GM23338 (cell line): ENCODE results near the gene MASP2.

Source experiments
- CREB1 ChIP-seq: fragments of 250-450 bp; sonication (Bioruptor Pico); IDR thresholded peaks from 2 replicates; pipeline ENCODE4 v1.5.0; 2020; ENCODE audit warnings: low read depth, mild to moderate bottlenecking, moderate library complexity
- CTCF ChIP-seq, 2 experiments: fragments of 200-600 bp in 1 of 2; sonication (generic) in 1 of 2; conservative IDR thresholded peaks; 2 replicates each; pipeline versions ENCODE4 v1.5.1 to v1.6.1; 2016 to 2017; ENCODE audit warnings: antibody characterized with exemption in 2 of 2, low read depth in 2 of 2, mild to moderate bottlenecking in 2 of 2, moderate library complexity in 1 of 2
- ETS1 ChIP-seq: IDR thresholded peaks from 2 replicates; pipeline ENCODE4 v1.6.1; 2016; ENCODE audit warnings: antibody characterized with exemption
- EZH2 ChIP-seq: fragments of 200-600 bp; sonication (generic); IDR thresholded peaks from one replicate; pipeline ENCODE4 v1.8.0; 2017; ENCODE audit warnings: antibody characterized with exemption, mild to moderate bottlenecking, low read depth; ENCODE audit not compliant: unreplicated experiment
- EZH2phosphoT487 ChIP-seq: fragments of 200-600 bp; sonication (generic); IDR thresholded peaks from one replicate; pipeline ENCODE4 v1.8.1; 2018; ENCODE audit warnings: antibody characterized with exemption; ENCODE audit not compliant: unreplicated experiment
- JUNB ChIP-seq: IDR thresholded peaks from one replicate; pipeline ENCODE4 v1.6.1; 2016; ENCODE audit warnings: antibody characterized with exemption; ENCODE audit not compliant: unreplicated experiment
- NANOG ChIP-seq: IDR thresholded peaks from 2 replicates; pipeline ENCODE4 v1.6.1; 2016; ENCODE audit warnings: antibody characterized with exemption, borderline replicate concordance
- POLR2AphosphoS5 ChIP-seq: IDR thresholded peaks from 2 replicates; pipeline ENCODE4 v1.6.1; 2016; ENCODE audit warnings: antibody characterized with exemption, low read depth
- REST ChIP-seq: IDR thresholded peaks from one replicate; pipeline ENCODE4 v1.6.1; 2018; ENCODE audit warnings: antibody characterized with exemption; ENCODE audit not compliant: unreplicated experiment
- STAT1 ChIP-seq: IDR thresholded peaks from one replicate; pipeline ENCODE4 v1.6.1; 2016; ENCODE audit warnings: antibody characterized with exemption; ENCODE audit not compliant: unreplicated experiment
- ZNF114 ChIP-seq: fragments of 250-450 bp; sonication (Bioruptor Pico); IDR thresholded peaks from 2 replicates; pipeline ENCODE4 v1.5.0; 2020; ENCODE audit warnings: mild to moderate bottlenecking, moderate library complexity
- ZNF331 ChIP-seq: fragments of 250-450 bp; sonication (Bioruptor Pico); IDR thresholded peaks from 2 replicates; pipeline ENCODE4 v1.5.0; 2020; ENCODE audit warnings: low read depth, mild to moderate bottlenecking, moderate library complexity
- ZNF462 ChIP-seq: fragments of 250-450 bp; sonication (Bioruptor Pico); IDR thresholded peaks from 2 replicates; pipeline ENCODE4 v1.5.0; 2020; ENCODE audit warnings: mild to moderate bottlenecking, moderate library complexity

- TF ChIP-seq EZH2phosphoT487, result no peak
- no peak for TF ChIP-seq CTCF (conservative IDR thresholded peaks at IDR 0.05; ENCODE audit: low read depth in 2 of 2)
- no peak for TF ChIP-seq ZNF114 (CRISPR knock-in tag)
- no peak for TF ChIP-seq POLR2AphosphoS5
- no peak for TF ChIP-seq EZH2
- no peak for TF ChIP-seq REST
- no peak for TF ChIP-seq ETS1
- TF ChIP-seq JUNB, result no peak
- TF ChIP-seq NANOG, result no peak
- TF ChIP-seq CREB1 (CRISPR knock-in tag), result no peak
- TF ChIP-seq STAT1, result no peak
- no peak for TF ChIP-seq ZNF331
- TF ChIP-seq ZNF462 (CRISPR knock-in tag), result no peak
Observed at GRCh38 chr1:11080931-11081330, 33.9 kb upstream of the MASP2 start.
